Smooth muscle cell (in vitro differentiated cells): ENCODE measurements around the gene LMCD1. TPM values are rescaled to one million over a fixed set of nuclear protein-coding genes. Genes with fewer than 3 reads are reported as not detected.
A peak's percentile ranks its signal among the peaks of the same experiment; 100 is the strongest.
"Not testable (repeated sequence)": the region's sequence is repeated elsewhere in the genome, so short reads cannot be mapped to it uniquely, and the experiment has no call there.

Experiments used
- DNase-seq: peaks from one replicate; lab custom pipeline; 2025; ENCODE audit not compliant: unreplicated experiment; lab: John Stamatoyannopoulos, UW
- H2AFZ ChIP-seq: fragments of 200-600 bp; sonication (generic); 2 replicates; pipeline ENCODE4 v1.6.0; 2016; ENCODE audit warnings: antibody characterized with exemption, low read depth, mild to moderate bottlenecking
- H3F3A ChIP-seq: fragments of 200-600 bp; sonication (generic); 2 replicates; pipeline ENCODE4 v1.6.0; 2017; ENCODE audit warnings: antibody characterized with exemption, low read depth
- H3K27ac ChIP-seq: fragments of 200-600 bp; sonication (generic); 2 replicates; pipeline ENCODE4 v1.5.1; 2016; ENCODE audit warnings: low read depth, mild to moderate bottlenecking
- H3K27me3 ChIP-seq: fragments of 200-600 bp; sonication (generic); 2 replicates; pipeline ENCODE4 v1.6.1; 2016; ENCODE audit warnings: low read depth, mild to moderate bottlenecking
- H3K36me3 ChIP-seq: fragments of 200-600 bp; sonication (generic); 2 replicates; pipeline ENCODE4 v1.5.1; 2016; ENCODE audit warnings: low read depth
- H3K4me1 ChIP-seq: fragments of 200-600 bp; sonication (generic); 2 replicates; pipeline ENCODE4 v1.5.1; 2016; ENCODE audit warnings: low read depth
- H3K4me2 ChIP-seq: fragments of 200-600 bp; sonication (generic); 2 replicates; pipeline ENCODE4 v1.6.0; 2016; ENCODE audit warnings: mild to moderate bottlenecking
- H3K4me3 ChIP-seq: fragments of 200-600 bp; sonication (generic); 2 replicates; pipeline ENCODE4 v1.5.1; 2016; ENCODE audit warnings: mild to moderate bottlenecking
- H3K79me2 ChIP-seq: fragments of 200-600 bp; sonication (generic); 2 replicates; pipeline ENCODE4 v1.6.0; 2016; ENCODE audit warnings: low read depth, mild to moderate bottlenecking
- H3K9ac ChIP-seq: fragments of 200-600 bp; sonication (generic); 2 replicates; pipeline ENCODE4 v1.6.0; 2016; ENCODE audit warnings: low read depth
- H3K9me3 ChIP-seq: fragments of 200-600 bp; sonication (generic); replicated peaks from 2 replicates; pipeline ENCODE4 v1.5.1; 2016; ENCODE audit warnings: low read depth
- H4K20me1 ChIP-seq: fragments of 200-600 bp; sonication (generic); 2 replicates; pipeline ENCODE4 v1.6.0; 2016; ENCODE audit warnings: low read depth
- WGBS: methylation state at CpG from one replicate; pipeline ENCODE4 v1.1.7; 2016; ENCODE audit warnings: low lambda C conversion rate; 5-methylcytosine and 5-hydroxymethylcytosine counted together
- polyA plus RNA-seq: library from polyadenylated mRNA; unstranded; fragments of >200 nt; fragmentation: Nextera tagmentation; extraction: Ambion mirVana; gene quantifications from 2 replicates; pipeline ENCODE4 v1.2.1, GENCODE V29; 2016
- total RNA-seq: library from RNA; depleted of rRNA; stranded (reverse); fragments of >200 nt; gene quantifications from 2 replicates; pipeline ENCODE4 v1.2.3, GENCODE V29; 2014
- TF ChIP-seq, protein P1 (sequence below): fragments of 200-600 bp; sonication (generic); IDR thresholded peaks from 2 replicates; pipeline ENCODE4 v1.5.1; 2017; ENCODE audit warnings: borderline replicate concordance, mild to moderate bottlenecking, antibody characterized with exemption; ENCODE audit not compliant: insufficient read depth, poor library complexity, severe bottlenecking

The LMCD1 gene
- total and polyA plus RNA-seq, 2 experiments from 2014 or later = 187 to 524 TPM

DNA sequence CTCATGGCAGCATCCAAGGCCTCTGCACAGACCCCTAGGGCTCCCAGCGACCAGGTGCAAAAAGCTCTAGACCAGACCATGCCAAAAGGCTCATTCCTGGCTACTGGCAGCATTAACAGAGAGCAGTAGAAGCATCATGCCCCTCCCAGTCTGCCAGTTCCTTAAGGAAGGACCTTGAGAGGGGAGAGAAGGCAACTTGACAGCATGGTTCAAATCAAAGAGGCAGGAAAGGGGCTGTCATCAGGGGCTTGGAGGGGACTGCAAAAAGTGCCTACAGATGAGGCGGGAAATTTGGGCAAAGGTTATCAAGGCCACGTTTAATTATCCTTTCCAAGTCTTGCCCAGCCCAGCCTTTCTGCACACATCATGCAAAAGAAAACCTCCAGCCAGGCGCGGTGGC is 78.3 kb downstream of the LMCD1 start:
- 79% methylated on average over 5 of the region's 5 CpGs for WGBS
- no peaks in the 10 kb centered on the region for H3K36me3 ChIP-seq
- H3K9ac ChIP-seq = no peak overlapping the region
- no peaks in the 10 kb centered on the region for H4K20me1 ChIP-seq
- H3K4me1 ChIP-seq = peaks cover 3% of the 10 kb centered on the region
- H3K9me3 ChIP-seq = no peaks in the 10 kb centered on the region
- no peaks in the 10 kb centered on the region for H3K27me3 ChIP-seq
- peaks cover 42% of the 10 kb centered on the region for H3F3A ChIP-seq
- no peak overlapping the region for H3K4me3 ChIP-seq
- TF ChIP-seq, protein P1, sequence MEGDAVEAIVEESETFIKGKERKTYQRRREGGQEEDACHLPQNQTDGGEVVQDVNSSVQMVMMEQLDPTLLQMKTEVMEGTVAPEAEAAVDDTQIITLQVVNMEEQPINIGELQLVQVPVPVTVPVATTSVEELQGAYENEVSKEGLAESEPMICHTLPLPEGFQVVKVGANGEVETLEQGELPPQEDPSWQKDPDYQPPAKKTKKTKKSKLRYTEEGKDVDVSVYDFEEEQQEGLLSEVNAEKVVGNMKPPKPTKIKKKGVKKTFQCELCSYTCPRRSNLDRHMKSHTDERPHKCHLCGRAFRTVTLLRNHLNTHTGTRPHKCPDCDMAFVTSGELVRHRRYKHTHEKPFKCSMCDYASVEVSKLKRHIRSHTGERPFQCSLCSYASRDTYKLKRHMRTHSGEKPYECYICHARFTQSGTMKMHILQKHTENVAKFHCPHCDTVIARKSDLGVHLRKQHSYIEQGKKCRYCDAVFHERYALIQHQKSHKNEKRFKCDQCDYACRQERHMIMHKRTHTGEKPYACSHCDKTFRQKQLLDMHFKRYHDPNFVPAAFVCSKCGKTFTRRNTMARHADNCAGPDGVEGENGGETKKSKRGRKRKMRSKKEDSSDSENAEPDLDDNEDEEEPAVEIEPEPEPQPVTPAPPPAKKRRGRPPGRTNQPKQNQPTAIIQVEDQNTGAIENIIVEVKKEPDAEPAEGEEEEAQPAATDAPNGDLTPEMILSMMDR = no peak
- no peak for DNase-seq
- H3K4me2 ChIP-seq = no peak overlapping the region
- H3K27ac ChIP-seq = peak overlapping the region; percentile 66
- no peaks in the 10 kb centered on the region for H3K79me2 ChIP-seq
- no peak overlapping the region for H2AFZ ChIP-seq

DNA sequence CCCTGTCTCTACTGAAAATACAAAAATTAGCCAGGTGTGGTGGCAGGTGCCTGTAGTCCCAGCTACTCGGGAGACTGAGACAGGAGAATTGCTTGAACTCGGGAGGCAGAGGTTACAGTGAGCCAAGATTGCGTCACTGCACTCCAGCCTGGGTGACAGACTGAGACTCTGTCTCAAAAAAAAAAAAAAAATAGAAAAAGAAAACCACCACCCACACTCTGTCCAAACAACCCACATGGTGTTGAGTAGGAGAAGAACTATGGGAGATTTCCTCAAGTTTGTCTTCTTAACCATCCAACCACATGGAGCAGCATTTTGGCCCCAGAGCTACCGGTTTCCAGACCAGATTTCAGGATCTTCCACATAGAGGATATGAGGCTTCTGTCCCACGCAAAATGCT is 78.8 kb downstream of the LMCD1 start:
- Histone ChIP-seq H3K27ac (peak overlapping the region; percentile 77), H3F3A (peaks cover 37% of the 10 kb centered on the region)
- H3K79me2 ChIP-seq, H3K9ac ChIP-seq, H3K4me2 ChIP-seq, H2AFZ ChIP-seq, H3K4me3 ChIP-seq, H3K9me3 ChIP-seq, H4K20me1 ChIP-seq, H3K4me1 ChIP-seq, DNase-seq, H3K27me3 ChIP-seq, H3K36me3 ChIP-seq: not testable (repeated sequence)
- WGBS = 49% methylated on average over 5 of the region's 5 CpGs

DNA sequence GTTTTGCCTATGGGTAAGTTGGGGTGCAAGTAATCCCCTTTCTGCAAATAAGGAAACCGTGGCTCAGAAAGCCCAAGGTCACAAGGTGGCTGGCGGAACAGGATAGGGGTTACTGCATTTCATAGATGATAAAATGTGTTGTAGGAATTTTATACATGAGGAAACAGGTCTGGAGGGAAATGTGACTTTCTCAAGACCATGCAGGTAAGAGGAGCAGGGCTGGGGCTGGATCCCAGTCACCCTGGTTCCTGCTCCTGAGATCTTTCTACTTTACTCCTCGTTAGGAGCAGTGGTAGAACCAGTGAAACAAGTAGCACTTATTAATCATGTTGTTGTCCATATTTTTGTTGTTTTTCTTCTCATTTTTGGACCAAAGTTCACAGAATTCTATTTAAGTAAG is 79.8 kb downstream of the LMCD1 start:
- Histone ChIP-seq H3K79me2 (no peaks in the 10 kb centered on the region), H3K4me3 (no peak overlapping the region), H4K20me1 (no peaks in the 10 kb centered on the region), H3K4me1 (peaks cover 3% of the 10 kb centered on the region), H3K9me3 (no peaks in the 10 kb centered on the region), H3K27ac (peak overlapping the region; percentile 77), H3K27me3 (no peaks in the 10 kb centered on the region), H3F3A (peaks cover 28% of the 10 kb centered on the region), H3K36me3 (no peaks in the 10 kb centered on the region), H3K9ac (no peak overlapping the region), H2AFZ (no peak overlapping the region), H3K4me2 (peak overlapping the region; percentile 43)
- WGBS = 86% methylated on average over 3 of the region's 3 CpGs
- TF ChIP-seq, protein P1 = no peak
- DNase-seq = no peak

DNA sequence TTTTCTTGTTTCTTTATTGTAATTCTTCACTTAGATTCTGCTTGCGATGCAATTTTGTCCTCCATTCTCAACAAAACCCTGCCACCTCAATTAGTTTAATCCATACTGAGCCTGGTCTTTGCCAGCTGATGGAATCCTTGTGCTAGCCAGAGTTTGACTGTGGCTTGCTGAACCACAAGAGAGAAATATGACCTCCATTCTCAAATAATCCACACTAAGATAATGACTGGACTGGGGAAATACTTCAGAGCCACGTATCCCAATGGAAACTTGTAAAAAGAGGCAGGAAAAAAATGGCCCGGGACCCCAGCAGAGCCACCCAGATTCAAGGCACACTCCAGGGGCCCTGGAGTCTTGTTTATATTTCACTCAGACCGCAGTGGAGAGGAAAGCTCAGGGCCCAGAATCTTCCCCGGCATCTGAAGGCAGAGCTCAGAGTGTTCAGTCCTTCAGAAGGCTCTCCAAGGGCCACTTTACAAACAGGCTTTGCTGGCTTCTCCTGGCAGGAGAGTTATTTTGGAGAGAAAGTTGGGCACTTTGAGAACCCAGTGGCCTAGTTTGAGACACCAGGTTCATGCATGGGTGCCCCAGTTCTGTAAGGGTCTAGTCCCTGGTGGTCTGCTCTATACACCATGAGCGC is 80.3 kb downstream of the LMCD1 start:
- peaks cover 22% of the 10 kb centered on the region for H3F3A ChIP-seq
- TF ChIP-seq, protein P1 = no peak
- H3K36me3 ChIP-seq = no peaks in the 10 kb centered on the region
- H3K4me3 ChIP-seq = no peak overlapping the region
- 43% methylated on average over 6 of the region's 6 CpGs for WGBS
- H3K9me3 ChIP-seq = no peaks in the 10 kb centered on the region
- H3K4me2 ChIP-seq = peak overlapping the region; percentile 43
- no peaks in the 10 kb centered on the region for H3K79me2 ChIP-seq
- H2AFZ ChIP-seq = no peak overlapping the region
- H3K27me3 ChIP-seq = no peaks in the 10 kb centered on the region
- DNase-seq = no peak
- no peaks in the 10 kb centered on the region for H4K20me1 ChIP-seq
- H3K4me1 ChIP-seq = peaks cover 3% of the 10 kb centered on the region
- peak overlapping the region; percentile 77 for H3K27ac ChIP-seq
- H3K9ac ChIP-seq = no peak overlapping the region
